Ishikawa (cell line): Measurements from ENCODE around the gene QSOX1.

Source experiments
- CREB1 ChIP-seq: IDR thresholded peaks from 2 replicates; pipeline ENCODE4 v1.6.1; 2012; ENCODE audit warnings: low read depth
- EGR1 ChIP-seq: IDR thresholded peaks from 2 replicates; pipeline ENCODE4 v1.6.1; 2012
- EP300 ChIP-seq: IDR thresholded peaks from 2 replicates; pipeline ENCODE4 v1.6.1; 2012; ENCODE audit warnings: borderline replicate concordance
- NFIC ChIP-seq: IDR thresholded peaks from 2 replicates; pipeline ENCODE4 v1.6.1; 2012
- RAD21 ChIP-seq: IDR thresholded peaks from 2 replicates; pipeline ENCODE4 v1.6.1; 2012; ENCODE audit warnings: low read depth

DNA sequence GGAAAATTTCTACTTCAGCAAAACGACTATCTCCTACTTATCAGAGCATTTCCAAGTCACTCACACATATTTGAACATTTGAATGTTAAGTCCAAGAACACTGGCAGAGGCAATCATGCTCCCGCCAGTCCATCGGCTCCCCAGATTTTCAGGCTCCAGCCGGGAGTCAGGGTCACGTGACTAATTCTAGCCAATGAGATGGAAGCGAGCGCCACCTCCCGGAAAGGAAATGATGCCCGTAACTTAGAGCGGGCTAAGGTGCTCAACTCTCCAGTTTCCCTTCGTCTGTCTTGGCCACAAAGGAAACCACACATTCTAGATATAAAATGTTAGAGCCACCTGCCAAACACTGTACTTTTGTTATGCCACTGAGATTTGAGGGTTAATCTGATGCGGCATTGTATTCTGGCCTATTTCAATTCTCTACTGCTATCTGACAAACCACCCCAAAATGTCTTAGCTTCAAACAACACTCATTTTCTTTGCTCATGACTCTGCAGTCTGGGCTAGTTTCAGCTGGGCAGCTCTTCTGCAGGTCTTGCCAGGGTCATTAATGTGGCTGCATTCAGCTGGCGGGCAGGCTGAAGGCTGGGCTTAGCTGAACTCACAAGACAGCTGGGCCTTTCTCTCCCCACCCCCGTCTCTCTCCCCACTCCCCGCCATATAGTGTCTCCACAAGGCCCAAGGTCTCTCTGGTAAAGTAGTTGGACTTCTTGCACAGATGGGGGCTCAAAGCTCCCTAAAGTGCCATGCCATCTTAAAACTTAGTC lies 58.9 kb downstream of the QSOX1 start:
- TF ChIP-seq EGR1 (no peak), RAD21 (no peak), NFIC (no peak), CREB1 (no peak), EP300 (no peak)
